Measurements from ENCODE around the gene TIMP2.
A peak's percentile ranks its signal among the peaks of the same experiment; 100 is the strongest.

Gene TIMP2

DNA sequence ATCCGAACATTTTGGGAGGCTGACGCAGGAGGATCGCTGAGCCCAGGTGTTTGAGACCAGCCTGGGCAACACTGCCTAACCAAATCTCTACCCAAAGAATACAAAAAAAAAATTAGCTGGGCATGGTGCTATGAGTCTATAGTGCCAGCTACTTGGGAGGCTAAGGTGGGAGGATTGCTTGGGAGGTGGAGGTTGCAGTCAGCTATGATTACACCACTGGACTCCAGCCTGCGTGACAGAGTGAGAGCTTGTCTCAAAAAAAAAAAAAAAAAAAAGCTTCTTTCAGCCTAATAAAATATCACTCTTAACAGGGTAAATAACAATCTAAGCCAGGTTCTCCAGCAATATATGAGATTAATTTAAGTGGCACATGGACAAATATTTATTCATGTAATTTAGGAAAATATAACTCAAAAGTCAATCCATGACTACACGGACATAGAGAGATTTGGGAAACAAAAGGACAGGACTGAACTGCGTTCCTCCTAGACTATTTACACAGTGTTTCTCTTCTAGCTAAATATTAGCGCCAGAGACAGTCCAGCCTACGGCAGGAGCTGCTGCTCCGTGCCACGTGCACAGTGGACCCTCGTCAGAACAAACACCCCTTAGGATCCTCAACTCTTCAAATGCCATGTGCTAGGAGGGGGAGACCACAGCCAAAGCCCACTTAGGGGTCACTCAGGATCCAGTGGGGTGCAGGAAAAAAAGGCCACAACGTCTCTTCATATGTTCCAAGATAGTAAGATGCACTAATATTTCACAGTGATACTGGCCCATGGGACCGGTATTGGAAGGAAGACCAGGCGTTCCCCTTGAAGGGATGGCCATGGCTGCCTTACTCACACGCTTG is 93.3 kb downstream of the TIMP2 start:
- DNase-seq, result no peak

DNA sequence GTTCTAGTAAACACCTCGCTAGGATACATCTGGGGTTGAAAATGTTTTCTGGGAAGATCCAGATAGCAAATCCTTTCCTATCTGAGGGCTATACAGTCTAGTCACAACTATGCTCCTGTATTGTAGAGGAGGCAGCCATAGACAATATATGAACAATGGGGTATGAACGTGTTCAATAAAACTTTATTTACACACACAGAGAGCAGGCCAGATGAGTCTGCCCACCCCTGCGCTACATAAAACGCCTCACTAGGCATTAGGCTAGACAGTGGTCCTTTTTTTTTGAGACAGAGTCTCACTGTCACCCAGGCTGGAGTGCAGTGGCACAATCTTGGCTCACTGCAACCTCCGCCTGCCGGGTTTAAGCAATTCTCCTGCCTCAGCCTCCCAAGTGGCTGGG is 95.7 kb downstream of the TIMP2 start:
- no peak for DNase-seq

DNA sequence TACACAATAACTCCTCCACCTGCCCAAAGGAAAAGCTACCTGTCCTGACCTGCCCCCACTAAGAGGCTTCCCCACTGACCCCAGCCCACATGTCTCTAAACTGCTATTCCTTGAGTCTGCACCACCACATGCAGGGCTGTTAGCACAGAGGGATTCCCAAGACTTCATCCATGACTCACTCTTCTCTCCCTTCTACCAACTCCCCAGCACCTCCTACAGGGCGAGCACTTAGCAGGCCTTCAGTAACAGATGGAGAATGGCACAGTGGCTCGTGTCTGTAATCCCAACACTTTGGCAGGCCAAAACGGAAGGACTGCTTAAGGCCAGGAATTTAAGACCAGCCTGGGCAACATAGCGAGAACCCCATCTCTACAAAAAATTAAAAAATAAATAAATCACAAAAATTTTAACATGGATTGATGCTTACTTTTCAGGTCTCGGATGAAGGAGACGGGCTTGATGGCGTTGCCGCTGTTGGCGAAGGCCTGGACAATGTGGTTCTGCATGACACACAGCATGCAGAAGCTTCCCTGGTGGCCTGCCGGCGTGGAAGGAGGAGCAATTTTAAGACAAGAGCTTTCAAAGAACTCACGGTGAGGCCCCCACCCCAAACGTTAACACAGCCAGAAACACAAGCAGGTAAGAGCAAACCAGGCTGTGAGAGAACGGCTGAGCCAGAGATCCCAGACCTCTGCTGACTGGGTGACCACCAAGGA is 96.6 kb downstream of the TIMP2 start:
- no peak for DNase-seq

DNA sequence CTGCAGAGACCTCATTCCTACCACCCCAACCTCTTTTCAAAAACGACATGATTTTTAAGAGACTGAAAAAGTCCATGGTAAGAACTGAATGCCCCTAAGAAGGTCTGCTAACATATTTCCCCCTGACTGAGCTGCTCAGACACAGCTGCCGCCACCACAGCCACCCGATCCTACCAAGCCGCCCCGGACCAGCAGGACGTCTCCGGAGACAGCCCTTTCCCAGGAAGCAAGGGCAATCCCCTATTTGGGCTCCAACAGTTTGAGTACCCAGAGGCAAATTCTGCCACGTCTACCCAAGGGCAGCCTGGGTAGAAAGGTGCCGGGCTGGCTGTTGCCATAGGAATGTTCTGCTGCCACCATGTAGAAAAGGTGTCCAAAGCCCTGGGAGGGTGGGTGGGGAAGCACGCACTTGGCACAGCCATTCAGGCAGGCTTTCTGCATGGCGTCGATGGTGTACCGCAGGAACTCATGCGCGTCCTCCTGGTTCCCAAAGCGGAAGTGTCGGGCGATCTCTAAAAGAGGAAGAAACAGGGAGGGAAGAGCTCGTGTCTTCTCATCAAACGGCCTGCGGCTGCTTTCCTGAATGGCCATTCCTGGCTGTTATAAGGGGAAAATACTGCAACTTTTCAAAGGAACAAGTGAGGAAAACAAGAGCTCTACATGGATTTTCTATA is 98.2 kb downstream of the TIMP2 start:
- no peak for DNase-seq

DNA sequence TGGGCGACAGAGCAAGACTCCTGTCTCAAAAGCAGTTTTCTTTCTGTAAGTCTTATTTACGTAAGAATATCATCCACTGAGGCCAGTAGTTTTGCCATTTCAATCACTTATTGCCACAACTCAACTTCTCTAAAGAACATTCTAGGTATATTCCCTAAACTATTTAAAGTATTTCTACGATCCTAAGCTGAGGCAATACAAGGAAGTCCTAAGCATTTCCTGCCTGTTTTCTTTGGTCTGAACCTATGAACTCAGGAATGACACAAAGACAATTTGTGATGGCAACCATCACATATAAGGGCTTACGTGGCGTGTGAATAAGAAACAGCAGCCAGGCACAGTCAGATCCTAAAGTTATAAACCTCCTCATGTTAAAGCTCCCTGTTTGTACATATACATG is 98.8 kb downstream of the TIMP2 start:
- no peak for DNase-seq

DNA sequence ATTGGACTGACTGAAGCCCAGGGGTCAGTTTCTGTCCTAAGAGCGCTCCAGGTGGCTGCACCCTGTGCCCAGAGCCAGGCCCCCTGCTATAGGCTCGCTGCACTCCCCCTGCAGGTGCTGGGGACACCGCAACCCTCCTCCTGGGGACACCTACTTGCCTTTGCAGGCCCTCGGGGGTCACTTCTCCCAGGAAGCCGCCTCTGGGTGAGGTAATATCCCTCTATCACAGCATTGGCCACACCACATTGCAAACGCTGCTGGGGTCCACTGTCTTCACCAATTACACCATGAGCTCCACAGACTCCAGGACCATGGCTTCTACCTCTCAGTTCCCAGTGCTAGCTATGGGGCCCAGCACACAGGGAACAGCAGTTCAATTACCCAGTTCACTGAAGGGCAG is 99.5 kb downstream of the TIMP2 start:
- no peak for DNase-seq

DNA sequence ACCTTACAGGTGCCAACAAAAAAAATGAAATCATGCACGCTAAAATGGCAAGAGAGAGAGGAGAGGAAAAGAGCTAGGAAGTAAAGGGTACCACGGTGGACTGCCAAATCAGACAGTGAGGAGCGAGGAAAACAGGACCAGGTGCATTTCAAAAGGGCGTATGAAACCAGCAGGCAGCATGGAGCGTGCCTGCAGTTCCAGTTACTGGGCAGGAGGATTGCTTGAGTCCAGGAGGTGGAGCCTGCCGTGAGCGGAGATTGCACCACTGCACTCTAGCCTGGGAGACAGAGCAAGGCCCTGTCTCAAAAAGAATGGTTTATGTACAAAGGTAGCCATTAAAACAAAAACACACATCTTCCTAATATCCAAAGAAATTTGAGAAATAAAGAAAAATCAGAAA is 100.9 kb downstream of the TIMP2 start:
- no peak for DNase-seq

DNA sequence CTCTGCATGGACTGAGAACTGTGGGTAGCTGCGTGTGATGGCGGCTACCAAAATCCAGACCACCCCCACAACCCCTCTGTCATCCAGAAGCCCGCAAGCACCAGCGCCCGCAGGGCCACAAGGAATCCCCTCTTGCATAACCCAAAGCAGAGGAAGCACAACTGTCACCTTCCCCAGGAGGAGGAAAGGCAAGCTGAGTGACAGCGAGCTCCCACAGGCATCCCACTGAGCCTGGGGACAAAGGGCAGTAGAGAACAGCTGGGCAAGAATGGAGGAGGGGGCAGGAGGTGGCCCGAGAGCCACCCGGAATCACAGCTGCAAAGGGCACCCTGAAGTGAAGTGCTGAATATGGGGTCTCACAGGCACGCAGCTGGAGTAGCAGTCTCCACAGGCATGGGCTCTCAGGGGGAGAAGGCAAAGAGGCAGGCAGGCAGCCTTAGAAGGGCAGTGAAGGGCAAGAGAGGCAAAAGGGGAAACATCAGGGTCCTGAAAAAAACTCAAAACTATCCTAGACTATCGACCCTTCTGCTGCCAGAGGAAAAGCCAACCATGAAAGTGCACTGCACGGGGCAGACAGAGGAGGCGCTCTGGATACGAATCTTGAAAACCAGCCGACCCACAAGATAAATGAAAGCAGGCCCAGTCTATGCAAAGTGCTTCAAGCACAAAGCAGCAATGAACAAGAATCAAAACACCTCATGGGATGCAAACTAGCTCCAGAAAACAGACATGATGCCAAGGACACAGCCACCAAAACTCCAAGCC is 101.7 kb downstream of the TIMP2 start:
- DNase-seq, result no peak

DNA sequence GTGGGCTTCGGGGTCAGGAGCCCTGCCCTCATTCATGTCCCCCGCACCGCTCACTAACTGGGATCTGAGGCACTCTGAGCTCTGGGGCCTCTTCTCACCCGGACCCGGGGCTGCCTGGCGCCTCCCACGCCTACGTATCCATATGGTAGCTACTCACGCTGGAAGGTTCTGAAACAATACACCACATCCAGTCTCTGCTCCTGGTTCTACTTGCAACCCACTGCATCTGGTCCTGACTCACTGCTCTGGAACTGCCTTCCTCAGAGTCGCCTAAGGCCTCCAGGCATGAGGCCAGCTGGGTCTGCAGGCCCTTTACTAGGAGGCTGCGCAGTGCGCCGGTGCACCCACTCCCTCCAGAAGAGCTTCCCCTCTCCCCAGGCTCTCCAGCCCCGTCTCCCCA is 102.6 kb downstream of the TIMP2 start:
- DNase-seq, result no peak

DNA sequence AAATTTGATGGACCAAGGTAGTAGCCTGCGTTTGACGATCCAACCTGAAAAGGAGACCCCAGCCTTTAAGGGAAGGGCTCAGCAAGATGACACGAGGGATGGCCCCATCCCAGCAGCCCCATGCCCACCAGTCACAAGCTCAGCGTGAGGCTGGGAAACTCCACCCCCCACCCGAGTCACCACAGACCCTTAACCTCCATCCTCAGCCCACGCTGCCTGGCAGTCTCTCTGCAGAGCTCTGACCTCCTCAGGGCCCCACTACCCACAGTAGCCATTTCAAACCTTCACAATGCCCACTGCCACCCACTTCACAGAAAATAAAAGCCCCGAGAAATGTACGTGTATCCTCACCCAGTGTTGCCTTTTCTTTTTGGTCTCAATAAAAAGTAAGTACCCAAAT is 103.2 kb downstream of the TIMP2 start:
- no peak for DNase-seq

DNA sequence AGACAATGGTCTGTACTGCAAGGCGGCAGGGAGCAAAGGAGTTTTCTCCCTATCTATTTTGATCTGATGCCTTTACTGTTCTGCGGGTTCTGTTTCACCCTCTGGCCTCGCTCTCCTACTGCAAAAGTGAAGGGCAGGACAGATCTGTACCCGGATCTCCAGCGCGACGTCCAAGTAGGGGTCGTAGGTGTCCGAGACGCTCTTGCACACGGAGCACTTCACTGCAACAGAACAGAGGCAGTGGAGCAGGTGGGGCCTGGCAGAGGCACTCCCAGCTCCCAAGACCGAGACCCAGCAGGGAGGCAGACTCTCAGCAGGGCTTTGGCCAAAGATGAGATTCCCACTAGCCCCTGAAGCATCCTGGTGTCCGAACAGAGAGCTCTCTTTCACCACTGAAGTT is 104.3 kb downstream of the TIMP2 start:
- DNase-seq, result no peak

DNA sequence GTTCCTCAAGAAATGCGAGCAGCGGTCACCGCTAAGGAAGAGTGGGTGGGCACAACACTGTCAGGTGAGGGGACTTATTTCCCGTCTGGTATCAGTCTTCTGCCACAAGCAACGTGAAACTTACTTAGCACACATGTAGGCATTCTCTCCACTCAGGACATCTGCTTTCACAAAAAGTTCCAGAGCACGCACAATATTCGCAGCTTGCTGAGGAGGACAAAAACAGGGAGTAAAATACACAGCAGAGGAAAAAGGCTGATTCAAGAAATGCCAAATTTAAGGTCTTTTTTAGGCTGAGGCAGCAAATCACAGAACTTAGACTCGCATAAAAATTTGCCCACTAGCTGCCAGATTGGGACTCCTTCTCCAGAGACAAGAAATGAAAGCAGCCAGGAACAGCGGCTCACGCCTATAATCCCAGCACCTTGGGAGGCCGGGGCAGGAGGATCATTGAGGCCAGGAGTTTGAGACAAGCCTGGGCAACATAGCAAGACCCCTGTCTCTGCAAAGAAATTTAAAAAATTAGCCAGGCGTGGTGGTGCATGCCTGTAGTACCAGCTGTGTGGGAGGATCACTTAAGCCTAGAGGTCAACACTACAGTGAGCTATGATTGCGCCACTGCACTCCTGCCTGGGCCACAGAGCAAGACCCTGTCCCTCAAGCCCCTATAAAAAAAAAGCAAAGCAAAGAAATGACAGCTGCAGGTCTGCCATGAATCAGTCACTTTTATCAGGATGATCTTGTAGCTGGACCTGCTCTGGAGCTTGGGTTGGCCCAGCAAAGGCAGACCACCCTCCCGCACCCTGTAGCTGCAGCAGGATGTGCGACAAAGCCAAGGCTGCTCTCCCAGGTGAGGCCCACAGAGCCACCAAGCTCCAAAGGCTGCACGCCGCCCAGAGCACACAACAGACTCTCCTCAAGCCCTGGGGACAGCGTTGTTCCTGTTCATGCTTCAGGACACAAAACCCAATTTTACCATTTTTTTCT is 105.1 kb downstream of the TIMP2 start:
- no peak for DNase-seq

DNA sequence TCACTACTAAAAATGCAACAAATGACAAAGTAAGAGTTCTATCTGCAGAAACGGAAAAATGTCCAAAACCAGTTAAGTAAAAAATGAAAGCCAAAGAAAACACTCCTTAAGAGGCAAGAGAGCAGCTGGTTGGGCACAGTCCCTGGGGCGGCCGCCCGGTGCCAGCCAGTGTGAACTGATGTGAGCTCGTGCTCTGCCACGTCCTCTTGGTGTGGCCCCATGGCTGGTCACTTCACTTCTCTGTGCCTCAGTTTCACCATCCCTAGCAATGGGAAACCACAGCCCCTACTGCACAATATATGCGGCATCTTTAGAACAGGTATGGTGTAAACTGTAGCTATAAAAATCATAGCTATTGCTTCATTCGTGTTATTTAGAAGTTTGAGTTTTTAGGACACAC is 105.8 kb downstream of the TIMP2 start:
- no peak for DNase-seq

DNA sequence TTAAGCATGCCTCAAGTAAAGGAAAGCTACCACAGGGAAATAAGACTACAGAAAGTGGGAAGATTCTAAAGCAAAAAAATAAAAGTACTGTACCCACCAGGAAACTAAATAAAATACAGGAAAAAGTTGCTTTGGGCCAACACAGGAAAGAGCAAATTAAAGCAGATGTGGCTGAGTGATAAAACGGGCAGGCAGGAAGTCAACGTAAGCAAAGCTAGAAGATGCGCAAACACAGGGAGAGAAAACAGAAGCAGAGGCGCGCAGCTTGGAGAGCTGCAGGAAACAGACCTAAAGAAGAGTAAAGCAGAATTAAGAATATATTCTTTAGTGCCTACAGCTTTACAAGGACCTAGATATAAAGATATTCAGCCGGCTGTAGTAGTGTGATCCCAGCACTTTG is 106.3 kb downstream of the TIMP2 start:
- DNase-seq, result peak; percentile 33

DNA sequence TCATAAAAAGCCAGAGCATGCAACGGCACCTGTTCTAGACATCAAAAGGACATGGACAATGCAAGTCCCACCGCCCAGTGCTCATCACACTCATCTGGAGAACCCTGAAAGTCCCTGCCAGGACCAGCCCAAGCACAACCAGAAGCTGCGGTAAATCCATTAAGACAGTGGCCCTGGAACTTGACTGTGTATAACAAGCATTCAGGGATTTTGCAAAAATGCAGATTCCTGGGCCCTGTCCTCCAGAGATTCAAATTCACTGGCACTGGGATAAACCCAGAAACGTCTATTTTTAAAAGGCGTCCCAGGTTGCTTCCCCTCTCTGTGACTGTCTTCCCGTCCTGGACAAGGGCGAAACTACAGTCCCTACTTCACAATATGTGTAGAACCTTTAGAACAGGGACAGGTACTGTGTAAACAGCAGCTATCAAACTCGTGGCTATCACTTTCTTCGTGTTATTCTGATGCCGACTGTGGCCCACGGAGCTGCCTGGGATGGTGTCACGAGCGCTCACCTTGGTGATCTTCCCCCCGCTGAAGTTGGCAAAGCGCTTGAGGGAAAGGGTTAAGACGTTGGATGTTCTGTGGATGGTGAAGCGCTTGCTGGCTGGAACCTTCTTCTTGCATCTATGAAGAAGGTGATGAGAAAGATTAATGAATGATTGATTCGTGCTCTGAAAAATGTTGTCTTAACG is 106.9 kb downstream of the TIMP2 start:
- no peak for DNase-seq

DNA sequence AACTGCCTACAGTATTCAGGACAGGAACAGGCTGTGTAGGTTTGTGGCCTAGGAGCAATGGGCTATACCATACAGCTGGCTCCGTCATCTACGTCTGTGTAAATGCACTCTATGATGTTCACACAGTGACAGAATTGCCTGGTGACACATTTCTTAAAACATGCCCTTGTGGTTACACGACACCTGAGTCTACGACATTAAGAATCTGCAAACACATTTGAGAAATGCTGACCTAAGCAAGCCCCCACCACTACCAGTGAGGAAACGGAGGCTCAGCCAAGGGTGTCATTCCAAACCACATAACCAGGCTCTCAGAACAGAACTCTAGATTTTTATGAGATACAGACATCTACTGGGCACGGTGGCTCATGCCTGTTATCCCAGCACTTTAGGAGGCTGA is 108.1 kb downstream of the TIMP2 start:
- peak; percentile 74 for DNase-seq

DNA sequence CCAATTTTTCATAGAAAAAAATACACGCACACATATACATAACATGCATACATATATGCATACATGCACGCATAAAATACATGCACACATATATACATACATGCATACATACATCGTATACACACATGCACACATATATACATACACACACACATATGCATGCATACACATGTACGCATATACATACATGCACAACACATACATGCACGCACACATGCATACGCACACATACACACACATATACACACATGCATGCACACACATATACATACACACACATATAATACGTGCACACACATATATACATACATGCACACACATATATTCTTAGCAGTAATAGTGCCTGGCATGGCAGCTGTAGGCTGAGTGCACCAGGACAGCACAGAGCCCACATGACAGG is 109.5 kb downstream of the TIMP2 start:
- DNase-seq, result no peak

DNA sequence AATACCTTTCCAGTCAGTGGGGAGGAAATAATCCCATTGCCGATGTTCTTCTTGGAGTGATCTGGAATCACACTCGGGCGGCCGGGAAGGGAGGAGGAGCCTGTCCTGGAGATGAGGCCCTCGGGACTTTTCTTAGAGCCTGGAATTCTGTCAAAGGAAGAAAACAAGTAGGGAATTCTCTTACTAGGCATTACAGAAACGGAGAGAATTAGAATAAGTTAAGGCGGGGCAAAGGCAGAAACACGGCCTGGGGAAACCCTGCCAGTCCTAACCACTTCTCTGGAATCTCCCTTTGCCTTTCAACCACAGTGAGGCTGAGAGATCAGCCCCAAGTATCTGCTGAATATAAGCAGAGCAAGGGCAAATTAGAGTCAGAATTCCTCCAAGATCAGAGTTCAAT is 112.3 kb downstream of the TIMP2 start:
- no peak for DNase-seq

DNA sequence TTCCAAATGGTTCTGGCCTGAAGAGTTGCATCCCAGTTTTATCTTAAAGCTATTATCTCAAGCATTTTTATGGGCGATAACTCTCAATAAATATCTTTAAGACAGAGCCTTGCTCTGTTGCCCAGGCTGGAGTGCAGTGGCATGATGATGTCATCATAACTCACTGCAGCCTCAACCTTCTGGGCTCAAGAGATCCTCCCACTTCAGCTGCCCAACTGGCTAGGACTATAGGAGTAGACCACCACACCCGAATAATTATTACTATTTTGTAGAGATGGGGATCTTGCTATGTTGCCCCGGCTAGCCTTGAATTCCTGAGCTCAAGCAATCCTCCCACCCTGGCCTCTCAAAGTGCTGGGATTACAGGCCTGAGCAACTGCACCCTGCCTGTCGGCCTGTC is 117.0 kb downstream of the TIMP2 start:
- no peak for DNase-seq

DNA sequence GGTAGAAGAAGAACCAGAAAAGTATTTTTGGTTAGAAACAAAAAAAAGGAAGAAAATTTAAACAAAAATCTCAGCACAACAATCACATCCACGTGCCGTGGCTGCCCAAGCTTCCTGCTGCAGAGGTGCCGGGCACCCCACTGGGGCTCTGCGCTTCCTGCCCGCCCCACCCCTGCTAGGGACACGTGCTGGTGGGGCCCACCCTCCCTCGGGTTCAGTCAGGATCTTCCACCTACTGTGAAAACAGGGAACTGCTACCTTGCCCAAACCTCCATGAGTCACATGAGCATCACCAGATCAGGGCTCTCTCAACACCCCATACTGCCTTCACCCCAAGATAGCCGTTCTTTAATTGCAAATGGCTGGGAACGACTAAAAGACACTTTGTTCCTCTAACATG is 118.7 kb downstream of the TIMP2 start:
- DNase-seq, result peak; percentile 33

DNA sequence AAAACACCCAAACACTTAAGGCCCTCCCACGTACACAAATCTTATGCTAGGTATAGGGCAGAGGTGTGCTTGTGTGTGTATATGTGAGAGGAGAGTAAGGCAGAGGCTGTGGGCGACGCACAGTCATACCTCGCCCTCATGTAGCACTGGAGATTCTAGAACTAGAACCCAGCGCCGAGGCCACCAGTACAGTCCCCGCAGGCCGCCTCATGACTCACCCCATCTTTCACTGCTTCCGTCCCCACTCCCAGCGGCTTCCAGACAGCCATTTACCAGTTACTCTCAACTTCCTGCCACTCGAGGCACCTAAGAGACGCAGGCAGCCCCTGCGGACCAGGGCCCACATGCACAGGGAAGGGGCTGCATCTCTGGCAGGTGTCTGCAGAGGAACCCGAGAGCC is 119.9 kb downstream of the TIMP2 start:
- DNase-seq, result peak; percentile 79
